Neural cell (in vitro differentiated cells): Measurements from ENCODE around the gene TMOD4. TPM values are rescaled to one million over a fixed set of nuclear protein-coding genes. Genes with fewer than 3 reads are reported as not detected.

Experiments used
- H2AFZ ChIP-seq: fragments of 200-600, 300-800 bp; sonication (generic), shearing (Covaris generic); 2 replicates; pipeline ENCODE4 v1.6.0; 2014; ENCODE audit warnings: low read depth, mild to moderate bottlenecking, antibody characterized with exemption, low read length, moderate library complexity
- H3F3A ChIP-seq: fragments of 200-600 bp; shearing (Covaris generic); 2 replicates; pipeline ENCODE4 v1.6.1; 2016; ENCODE audit warnings: mild to moderate bottlenecking, moderate library complexity, mixed read lengths, antibody characterized with exemption, low read length; ENCODE audit not compliant: insufficient read depth, poor library complexity, severe bottlenecking
- H3K27ac ChIP-seq: fragments of 200-600, 300-800 bp; sonication (generic), shearing (Covaris generic); 2 replicates; pipeline ENCODE4 v1.5.1; 2014; ENCODE audit warnings: mild to moderate bottlenecking, low read length, moderate library complexity
- H3K27me3 ChIP-seq: fragments of 300-800, 200-600 bp; sonication (generic), shearing (Covaris generic); 2 replicates; pipeline ENCODE4 v1.6.0; 2014; ENCODE audit warnings: mild to moderate bottlenecking, low read depth, low read length, moderate library complexity; ENCODE audit not compliant: insufficient read depth
- H3K36me3 ChIP-seq: fragments of 300-800, 200-600 bp; sonication (generic), shearing (Covaris generic); 2 replicates; pipeline ENCODE4 v1.5.1; 2014; ENCODE audit warnings: mild to moderate bottlenecking, antibody characterized with exemption, low read length, moderate library complexity; ENCODE audit not compliant: insufficient read depth
- H3K4me2 ChIP-seq: fragments of 300-800, 200-600 bp; sonication (generic), shearing (Covaris generic); 2 replicates; pipeline ENCODE4 v1.6.0; 2014; ENCODE audit warnings: mild to moderate bottlenecking, low read length
- H3K4me3 ChIP-seq: fragments of 300-800, 200-600 bp; sonication (generic), shearing (Covaris generic); 2 replicates; pipeline ENCODE4 v1.5.1; 2014; ENCODE audit warnings: mild to moderate bottlenecking, low read length, moderate library complexity
- H3K79me2 ChIP-seq: fragments of 200-600 bp; shearing (Covaris generic); replicated peaks from 2 replicates; pipeline ENCODE4 v1.6.0; 2014; ENCODE audit warnings: mild to moderate bottlenecking, low read length, moderate library complexity; ENCODE audit not compliant: insufficient read depth
- H3K9ac ChIP-seq: fragments of 300-800, 200-600 bp; sonication (generic), shearing (Covaris generic); 2 replicates; pipeline ENCODE4 v1.6.1; 2016; ENCODE audit warnings: mild to moderate bottlenecking, low read length, mixed read lengths
- H3K9me2 ChIP-seq: fragments of 200-600 bp; shearing (Covaris generic); 2 replicates; pipeline ENCODE4 v1.6.1; 2016; ENCODE audit warnings: mild to moderate bottlenecking, low read length, mixed read lengths; ENCODE audit not compliant: insufficient read depth
- H3K9me3 ChIP-seq: fragments of 200-600, 300-800 bp; sonication (generic), shearing (Covaris generic); 2 replicates; pipeline ENCODE4 v1.6.1; 2016; ENCODE audit warnings: mild to moderate bottlenecking, mixed run types, low read length, moderate library complexity, mixed read lengths
- H4K20me1 ChIP-seq: fragments of 200-600 bp; shearing (Covaris generic); 2 replicates; pipeline ENCODE4 v1.6.1; 2016; ENCODE audit warnings: mild to moderate bottlenecking, mixed run types; ENCODE audit not compliant: insufficient read depth
- EP300 ChIP-seq: fragments of 450-650 bp; conservative IDR thresholded peaks from 2 replicates; pipeline ENCODE4 v1.6.1; 2014; ENCODE audit warnings: antibody characterized with exemption, mild to moderate bottlenecking, moderate library complexity; ENCODE audit not compliant: poor library complexity, severe bottlenecking
- EZH2 ChIP-seq: fragments of 200-600, 300-800 bp; shearing (Covaris generic), sonication (generic); IDR thresholded peaks from 2 replicates; pipeline ENCODE4 v1.6.1; 2014; ENCODE audit warnings: antibody characterized with exemption, low read length, borderline replicate concordance, mild to moderate bottlenecking; ENCODE audit not compliant: insufficient read depth, poor library complexity, severe bottlenecking
- MXI1 ChIP-seq: fragments of 450-650 bp; conservative IDR thresholded peaks from 2 replicates; pipeline ENCODE4 v1.6.1; 2014; ENCODE audit warnings: antibody characterized with exemption, mild to moderate bottlenecking; ENCODE audit not compliant: poor library complexity, severe bottlenecking
- POLR2AphosphoS5 ChIP-seq: IDR thresholded peaks from 2 replicates; pipeline ENCODE4 v1.6.1; 2012
- RAD21 ChIP-seq: fragments of 450-650 bp; conservative IDR thresholded peaks from 2 replicates; pipeline ENCODE4 v1.6.1; 2014; ENCODE audit warnings: antibody characterized with exemption, mild to moderate bottlenecking, moderate library complexity
- SMC3 ChIP-seq: fragments of 450-650 bp; conservative IDR thresholded peaks from 2 replicates; pipeline ENCODE4 v1.6.1; 2014; ENCODE audit warnings: antibody characterized with exemption, mild to moderate bottlenecking, moderate library complexity; ENCODE audit not compliant: poor library complexity
- TAF1 ChIP-seq: IDR thresholded peaks from 2 replicates; pipeline ENCODE4 v1.6.1; 2012; ENCODE audit warnings: low read depth
- polyA plus RNA-seq: library from polyadenylated mRNA; depleted of rRNA; stranded (reverse); fragments of >200 nt; gene quantifications from 2 replicates; pipeline ENCODE4 v1.2.3, GENCODE V29; 2014
- TF ChIP-seq, protein P1 (sequence below): fragments of 450-650 bp; IDR thresholded peaks from 2 replicates; pipeline ENCODE4 v1.5.1; 2014; ENCODE audit warnings: antibody characterized with exemption, mild to moderate bottlenecking, moderate library complexity; ENCODE audit not compliant: poor library complexity, severe bottlenecking
- TF ChIP-seq, protein P2 (sequence below): IDR thresholded peaks from 2 replicates; pipeline ENCODE4 v1.6.1; 2012; ENCODE audit warnings: borderline replicate concordance

The TMOD4 gene
- polyA plus RNA-seq, 1 donor from 2014 or later: not detected

GRCh38 chr1:151133018-151133806, 42.6 kb downstream of the TMOD4 start:
- TF ChIP-seq EZH2 (no peak), RAD21 (no peak), POLR2AphosphoS5 (no peak)
- TF ChIP-seq, protein P1, sequence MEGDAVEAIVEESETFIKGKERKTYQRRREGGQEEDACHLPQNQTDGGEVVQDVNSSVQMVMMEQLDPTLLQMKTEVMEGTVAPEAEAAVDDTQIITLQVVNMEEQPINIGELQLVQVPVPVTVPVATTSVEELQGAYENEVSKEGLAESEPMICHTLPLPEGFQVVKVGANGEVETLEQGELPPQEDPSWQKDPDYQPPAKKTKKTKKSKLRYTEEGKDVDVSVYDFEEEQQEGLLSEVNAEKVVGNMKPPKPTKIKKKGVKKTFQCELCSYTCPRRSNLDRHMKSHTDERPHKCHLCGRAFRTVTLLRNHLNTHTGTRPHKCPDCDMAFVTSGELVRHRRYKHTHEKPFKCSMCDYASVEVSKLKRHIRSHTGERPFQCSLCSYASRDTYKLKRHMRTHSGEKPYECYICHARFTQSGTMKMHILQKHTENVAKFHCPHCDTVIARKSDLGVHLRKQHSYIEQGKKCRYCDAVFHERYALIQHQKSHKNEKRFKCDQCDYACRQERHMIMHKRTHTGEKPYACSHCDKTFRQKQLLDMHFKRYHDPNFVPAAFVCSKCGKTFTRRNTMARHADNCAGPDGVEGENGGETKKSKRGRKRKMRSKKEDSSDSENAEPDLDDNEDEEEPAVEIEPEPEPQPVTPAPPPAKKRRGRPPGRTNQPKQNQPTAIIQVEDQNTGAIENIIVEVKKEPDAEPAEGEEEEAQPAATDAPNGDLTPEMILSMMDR: no peak
- H3K27ac ChIP-seq: no peak overlapping the region
- no peaks in the 10 kb centered on the region for H3K79me2 ChIP-seq
- no peak overlapping the region for H2AFZ ChIP-seq
- H4K20me1 ChIP-seq: no peaks in the 10 kb centered on the region
- no peaks in the 10 kb centered on the region for H3K9me3 ChIP-seq
- no peaks in the 10 kb centered on the region for H3K9me2 ChIP-seq
- H3F3A ChIP-seq: no peaks in the 10 kb centered on the region
- no peak overlapping the region for H3K9ac ChIP-seq
- no peak overlapping the region for H3K4me2 ChIP-seq
- peaks cover 6% of the 10 kb centered on the region for H3K36me3 ChIP-seq
- H3K4me3 ChIP-seq: no peak overlapping the region
- H3K27me3 ChIP-seq: no peaks in the 10 kb centered on the region

DNA sequence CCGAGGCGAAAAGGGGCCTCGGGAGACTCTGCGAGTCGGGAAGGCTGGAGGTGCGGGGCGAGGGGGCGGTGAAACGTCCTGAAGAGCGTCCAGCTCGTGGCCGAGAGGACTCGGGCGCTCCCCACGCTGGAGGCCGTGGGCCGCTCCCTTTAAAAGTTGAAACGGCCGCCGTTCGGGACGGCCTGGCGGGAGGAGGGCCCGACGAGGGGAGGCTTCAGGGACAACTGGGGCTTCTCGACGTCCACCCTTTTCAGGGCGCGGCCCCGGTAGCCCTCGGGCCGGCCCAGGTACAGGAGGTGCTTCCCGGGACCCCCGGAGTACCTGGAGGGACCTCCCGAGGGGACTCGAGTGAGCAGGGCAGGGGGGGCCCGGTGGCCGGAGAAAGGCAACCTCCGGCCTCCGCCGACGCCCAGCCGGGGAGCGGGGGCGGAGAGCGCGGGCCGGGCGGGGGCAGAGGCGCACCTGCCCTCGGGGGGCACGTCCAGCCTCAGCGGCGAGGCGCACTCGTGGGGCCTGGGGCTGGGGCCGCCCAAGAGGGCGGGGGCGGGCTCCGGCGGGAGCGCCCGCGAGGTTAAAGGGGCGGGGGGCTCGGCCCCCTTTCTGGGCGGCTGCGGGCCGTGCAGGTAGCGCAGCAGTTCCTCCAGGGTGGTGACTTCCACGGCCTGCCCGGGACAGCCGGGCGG, 43.3 kb downstream of the TMOD4 start:
- Histone ChIP-seq H2AFZ (no peak overlapping the region), H3K9me2 (no peaks in the 10 kb centered on the region), H3K4me2 (no peak overlapping the region), H3K36me3 (peaks cover 6% of the 10 kb centered on the region), H4K20me1 (no peaks in the 10 kb centered on the region), H3K9me3 (no peaks in the 10 kb centered on the region), H3F3A (no peaks in the 10 kb centered on the region), H3K79me2 (no peaks in the 10 kb centered on the region), H3K27ac (no peak overlapping the region), H3K27me3 (no peaks in the 10 kb centered on the region), H3K4me3 (no peak overlapping the region), H3K9ac (no peak overlapping the region)
- TF ChIP-seq, protein P2, sequence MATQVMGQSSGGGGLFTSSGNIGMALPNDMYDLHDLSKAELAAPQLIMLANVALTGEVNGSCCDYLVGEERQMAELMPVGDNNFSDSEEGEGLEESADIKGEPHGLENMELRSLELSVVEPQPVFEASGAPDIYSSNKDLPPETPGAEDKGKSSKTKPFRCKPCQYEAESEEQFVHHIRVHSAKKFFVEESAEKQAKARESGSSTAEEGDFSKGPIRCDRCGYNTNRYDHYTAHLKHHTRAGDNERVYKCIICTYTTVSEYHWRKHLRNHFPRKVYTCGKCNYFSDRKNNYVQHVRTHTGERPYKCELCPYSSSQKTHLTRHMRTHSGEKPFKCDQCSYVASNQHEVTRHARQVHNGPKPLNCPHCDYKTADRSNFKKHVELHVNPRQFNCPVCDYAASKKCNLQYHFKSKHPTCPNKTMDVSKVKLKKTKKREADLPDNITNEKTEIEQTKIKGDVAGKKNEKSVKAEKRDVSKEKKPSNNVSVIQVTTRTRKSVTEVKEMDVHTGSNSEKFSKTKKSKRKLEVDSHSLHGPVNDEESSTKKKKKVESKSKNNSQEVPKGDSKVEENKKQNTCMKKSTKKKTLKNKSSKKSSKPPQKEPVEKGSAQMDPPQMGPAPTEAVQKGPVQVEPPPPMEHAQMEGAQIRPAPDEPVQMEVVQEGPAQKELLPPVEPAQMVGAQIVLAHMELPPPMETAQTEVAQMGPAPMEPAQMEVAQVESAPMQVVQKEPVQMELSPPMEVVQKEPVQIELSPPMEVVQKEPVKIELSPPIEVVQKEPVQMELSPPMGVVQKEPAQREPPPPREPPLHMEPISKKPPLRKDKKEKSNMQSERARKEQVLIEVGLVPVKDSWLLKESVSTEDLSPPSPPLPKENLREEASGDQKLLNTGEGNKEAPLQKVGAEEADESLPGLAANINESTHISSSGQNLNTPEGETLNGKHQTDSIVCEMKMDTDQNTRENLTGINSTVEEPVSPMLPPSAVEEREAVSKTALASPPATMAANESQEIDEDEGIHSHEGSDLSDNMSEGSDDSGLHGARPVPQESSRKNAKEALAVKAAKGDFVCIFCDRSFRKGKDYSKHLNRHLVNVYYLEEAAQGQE: no peak
- TF ChIP-seq MXI1 (no peak), RAD21 (no peak), POLR2AphosphoS5 (no peak), SMC3 (no peak), EP300 (no peak), TAF1 (no peak), EZH2 (no peak)
- TF ChIP-seq, protein P1: no peak
